ENCODE results near the gene DNAJC17. TPM values are rescaled to one million over a fixed set of nuclear protein-coding genes. Genes with fewer than 3 reads are reported as not detected.
A peak's percentile ranks its signal among the peaks of the same experiment; 100 is the strongest.

DNAJC17 gene
- total and polyA plus RNA-seq, 12 donors: 9.9 to 62.1 (median 16.2) TPM

GRCh38 chr15:40799523-40799922 is 7.8 kb downstream of the DNAJC17 start:
- H3K27me3 ChIP-seq: no peaks in the 10 kb centered on the region
- DNase-seq: no peak
- no peak overlapping the region for H3K27ac ChIP-seq
- WGBS, 2 donors: 89% methylated on average over 3 of the region's 3 CpGs
- intact Hi-C loops (cut with DNase I): no loop called here
- no peak for ATAC-seq
- H3K4me1 ChIP-seq: peaks cover 0 to 41% (median 19%) of the 10 kb centered on the region in 9 donors
- peaks cover 0 to 32% (median 0%) of the 10 kb centered on the region in 9 donors for H3K36me3 ChIP-seq
- TF ChIP-seq CTCF (IDR thresholded peaks at IDR 0.05): no peak
- H3K9me3 ChIP-seq: no peaks in the 10 kb centered on the region
- no peak overlapping the region for H3K4me3 ChIP-seq

GRCh38 chr15:40796512-40796911 is 10.8 kb downstream of the DNAJC17 start:
- H3K36me3 ChIP-seq: peaks cover 0 to 30% (median 0%) of the 10 kb centered on the region in 9 donors
- no peak overlapping the region for H3K4me3 ChIP-seq
- H3K27me3 ChIP-seq: no peaks in the 10 kb centered on the region
- peaks cover 0 to 34% (median 20%) of the 10 kb centered on the region in 9 donors for H3K4me1 ChIP-seq
- ATAC-seq (no peak), DNase-seq (no peak)
- no peak for TF ChIP-seq CTCF (IDR thresholded peaks at IDR 0.05)
- no peaks in the 10 kb centered on the region for H3K9me3 ChIP-seq
- peak overlapping the region in 1 of 10 donors; percentile 25 for H3K27ac ChIP-seq
- intact Hi-C loops (cut with DNase I): no loop called here
- WGBS, 2 donors: 94 to 97% methylated on average over 5 of the region's 5 CpGs

- Histone ChIP-seq H3K27me3 (no peaks in the 10 kb centered on the region), H3K27ac (peak overlapping the region in 1 of 10 donors; percentile 25), H3K9me3 (no peaks in the 10 kb centered on the region), H3K4me1 (peaks cover 0 to 34% (median 20%) of the 10 kb centered on the region in 9 donors), H3K36me3 (peaks cover 0 to 35% (median 0%) of the 10 kb centered on the region in 9 donors), H3K4me3 (no peak overlapping the region)
- no peak for TF ChIP-seq CTCF (IDR thresholded peaks at IDR 0.05)
- 60 to 65% methylated on average over 2 of the region's 2 CpGs for WGBS, 2 donors
- DNase-seq (no peak), ATAC-seq (no peak)
- intact Hi-C loops (cut with DNase I): no loop called here
These were observed 11.2 kb downstream of the DNAJC17 start for GRCh38 chr15:40796041-40796440.

- ATAC-seq (peak in 5 of 8 donors; percentile 24 to 68 (median 43)), DNase-seq (no peak)
- H3K4me3 ChIP-seq: no peak overlapping the region
- no peaks in the 10 kb centered on the region for H3K27me3 ChIP-seq
- no peaks in the 10 kb centered on the region for H3K9me3 ChIP-seq
- WGBS, 2 donors: 69 to 70% methylated on average over 9 of the region's 9 CpGs
- no peak for TF ChIP-seq CTCF (IDR thresholded peaks at IDR 0.05)
- peaks cover 0 to 31% (median 0%) of the 10 kb centered on the region in 9 donors for H3K36me3 ChIP-seq
- H3K27ac ChIP-seq: peak overlapping the region in 1 of 10 donors; percentile 26
- intact Hi-C loops (cut with DNase I): no loop called here
- peaks cover 0 to 42% (median 20%) of the 10 kb centered on the region in 9 donors for H3K4me1 ChIP-seq
These were observed 13.9 kb downstream of the DNAJC17 start for GRCh38 chr15:40793216-40793989.
